Trophoblast cell (in vitro differentiated cells and primary cell): ENCODE results near the gene SLC6A12.

Experiments used
- DNase-seq, 2 donors: peaks; one replicate each; pipeline ENCODE4 v3.0.0-alpha.2; 2016
- H2AFZ ChIP-seq: 2 replicates; pipeline ENCODE4 v1.6.1; 2013; ENCODE audit warnings: low read length, moderate library complexity, mild to moderate bottlenecking; ENCODE audit not compliant: insufficient read depth, poor library complexity
- H2AK5ac ChIP-seq: 2 replicates; pipeline ENCODE4 v1.6.1; 2013; ENCODE audit warnings: mild to moderate bottlenecking, low read length
- H2BK120ac ChIP-seq: 2 replicates; pipeline ENCODE4 v1.6.1; 2013; ENCODE audit warnings: low read length, mild to moderate bottlenecking, moderate library complexity; ENCODE audit not compliant: insufficient read depth, poor library complexity
- H2BK12ac ChIP-seq: 2 replicates; pipeline ENCODE4 v1.6.1; 2013; ENCODE audit warnings: mild to moderate bottlenecking, low read length, moderate library complexity
- H2BK5ac ChIP-seq: 2 replicates; pipeline ENCODE4 v1.6.1; 2013; ENCODE audit warnings: low read length, low read depth, moderate library complexity, mild to moderate bottlenecking; ENCODE audit not compliant: poor library complexity
- H3K14ac ChIP-seq: 2 replicates; pipeline ENCODE4 v1.6.1; 2013; ENCODE audit warnings: mild to moderate bottlenecking, low read length
- H3K18ac ChIP-seq: 2 replicates; pipeline ENCODE4 v1.6.1; 2013; ENCODE audit warnings: mild to moderate bottlenecking, low read length
- H3K23ac ChIP-seq: 2 replicates; pipeline ENCODE4 v1.6.1; 2013; ENCODE audit warnings: low read length
- H3K27ac ChIP-seq: 2 replicates; pipeline ENCODE4 v1.5.1; 2013; ENCODE audit warnings: low read depth, mild to moderate bottlenecking, inconsistent platforms, low read length, moderate library complexity
- H3K27me3 ChIP-seq: 2 replicates; pipeline ENCODE4 v1.6.1; 2013; ENCODE audit warnings: inconsistent platforms, mild to moderate bottlenecking, low read length, moderate library complexity; ENCODE audit not compliant: insufficient read depth
- H3K36me3 ChIP-seq, 2 experiments: 1 replicate in 1 of 2; 2 replicates in 1 of 2; pipeline ENCODE4 v1.6.1; 2013; ENCODE audit warnings: low read length in 2 of 2, mild to moderate bottlenecking in 2 of 2, moderate library complexity in 1 of 2; ENCODE audit not compliant: insufficient read depth in 2 of 2, control insufficient read depth in 1 of 2
- H3K4ac ChIP-seq: 2 replicates; pipeline ENCODE4 v1.6.1; 2013; ENCODE audit warnings: low read depth, mild to moderate bottlenecking, low read length, moderate library complexity
- H3K4me1 ChIP-seq, 2 experiments: 1 replicate in 1 of 2; 2 replicates in 1 of 2; pipeline ENCODE4 v1.6.1; 2013; ENCODE audit warnings: low read length in 2 of 2, mild to moderate bottlenecking in 2 of 2, moderate library complexity in 1 of 2; ENCODE audit not compliant: insufficient read depth in 2 of 2, control insufficient read depth in 1 of 2
- H3K4me2 ChIP-seq: 2 replicates; pipeline ENCODE4 v1.6.1; 2013; ENCODE audit warnings: inconsistent platforms, mild to moderate bottlenecking, low read length, moderate library complexity
- H3K4me3 ChIP-seq: 2 replicates; pipeline ENCODE4 v1.5.1; 2013; ENCODE audit warnings: mild to moderate bottlenecking, low read depth, low read length, inconsistent platforms
- H3K79me1 ChIP-seq: one replicate; pipeline ENCODE4 v1.6.1; 2013; ENCODE audit warnings: low read length
- H3K79me2 ChIP-seq: 2 replicates; pipeline ENCODE4 v1.6.1; 2013; ENCODE audit warnings: low read length, mild to moderate bottlenecking; ENCODE audit not compliant: control insufficient read depth, insufficient read depth, poor library complexity
- H3K9ac ChIP-seq: 2 replicates; pipeline ENCODE4 v1.6.1; 2013; ENCODE audit warnings: mild to moderate bottlenecking, low read length
- H3K9me3 ChIP-seq: 2 replicates; pipeline ENCODE4 v1.6.1; 2013; ENCODE audit warnings: low read depth, mild to moderate bottlenecking, control low read depth, inconsistent platforms, low read length; ENCODE audit not compliant: insufficient read depth
- H4K12ac ChIP-seq: 2 replicates; pipeline ENCODE4 v1.6.1; 2013; ENCODE audit warnings: low read depth, mild to moderate bottlenecking, low read length, moderate library complexity
- H4K8ac ChIP-seq: 2 replicates; pipeline ENCODE4 v1.6.1; 2013; ENCODE audit warnings: low read depth, mild to moderate bottlenecking, low read length, moderate library complexity
- H4K91ac ChIP-seq: one replicate; pipeline ENCODE4 v1.6.1; 2013; ENCODE audit warnings: low read depth, mild to moderate bottlenecking, low read length, moderate library complexity
- WGBS: extraction: QIAGEN DNeasy Blood & Tissue Kit; methylation state at CpG from one replicate; pipeline ENCODE4 v1.1.7; 2013; ENCODE audit warnings: missing lambda C conversion rate; ENCODE audit not compliant: insufficient read length, insufficient coverage; ENCODE audit errors: extremely low coverage; 5-methylcytosine and 5-hydroxymethylcytosine counted together

Gene SLC6A12

DNA sequence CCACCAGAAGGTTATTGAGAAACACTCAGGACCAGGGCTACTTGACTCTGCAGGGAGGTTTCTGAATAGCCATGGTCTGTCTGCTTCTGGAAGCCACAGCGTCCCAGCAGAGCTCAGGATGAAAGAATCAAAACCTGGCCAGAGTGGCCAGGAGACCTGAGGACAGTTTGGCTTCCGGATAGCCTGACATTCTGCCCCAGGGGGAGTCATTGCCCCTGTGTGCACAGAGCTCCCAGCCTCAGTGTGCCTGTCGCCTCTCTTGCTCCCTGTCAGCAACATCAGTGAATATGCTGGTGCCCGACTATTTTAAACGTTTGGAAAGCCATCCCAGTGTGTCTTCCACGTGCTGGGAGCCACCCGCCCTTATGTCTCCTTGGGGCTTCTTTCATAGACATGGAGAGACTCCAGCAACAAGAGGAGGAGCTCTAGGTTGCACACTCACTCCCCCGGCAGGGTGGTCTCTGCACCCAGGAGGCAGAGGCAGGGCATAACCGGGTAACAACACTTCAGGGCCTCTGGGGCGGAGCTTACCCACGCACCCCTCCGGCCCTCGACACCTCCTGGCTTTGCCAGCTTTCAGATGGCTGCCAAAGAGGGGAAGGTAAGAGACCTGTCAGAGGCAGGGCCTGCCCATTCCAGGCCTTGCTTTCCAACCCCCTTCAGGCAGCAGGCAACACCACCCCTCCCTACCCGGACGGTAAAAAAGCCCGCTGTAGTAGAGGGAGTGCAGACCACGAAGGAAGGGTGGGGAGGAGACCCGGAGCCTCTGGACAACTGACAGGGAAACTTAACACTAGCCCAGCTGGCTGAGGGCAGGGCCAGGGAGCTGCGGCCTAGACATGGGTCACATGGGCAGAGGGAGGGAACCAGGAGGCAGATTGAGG lies 19.0 kb upstream of the SLC6A12 start:
- H2BK12ac ChIP-seq = no peak overlapping the region
- H3K9ac ChIP-seq = no peak overlapping the region
- H3K27ac ChIP-seq = no peak overlapping the region
- H2BK5ac ChIP-seq = no peak overlapping the region
- no peak overlapping the region for H3K23ac ChIP-seq
- no peak overlapping the region for H3K4me2 ChIP-seq
- H3K79me1 ChIP-seq = no peaks in the 10 kb centered on the region
- no peak overlapping the region for H2BK120ac ChIP-seq
- H3K14ac ChIP-seq = no peak overlapping the region
- WGBS = no CpG with 5 or more reads among the region's 19 CpGs
- H4K91ac ChIP-seq = no peak overlapping the region
- H3K4me3 ChIP-seq = no peak overlapping the region
- no peak overlapping the region for H2AK5ac ChIP-seq
- H3K36me3 ChIP-seq = no peaks in the 10 kb centered on the region
- H4K8ac ChIP-seq = no peak overlapping the region
- no peak overlapping the region for H3K4ac ChIP-seq
- H3K79me2 ChIP-seq = no peaks in the 10 kb centered on the region
- no peak overlapping the region for H4K12ac ChIP-seq
- no peaks in the 10 kb centered on the region for H3K4me1 ChIP-seq
- H3K9me3 ChIP-seq = peaks cover 18% of the 10 kb centered on the region
- H3K27me3 ChIP-seq = no peaks in the 10 kb centered on the region
- H3K18ac ChIP-seq = no peak overlapping the region
- DNase-seq = no peak
- no peak overlapping the region for H2AFZ ChIP-seq

DNA sequence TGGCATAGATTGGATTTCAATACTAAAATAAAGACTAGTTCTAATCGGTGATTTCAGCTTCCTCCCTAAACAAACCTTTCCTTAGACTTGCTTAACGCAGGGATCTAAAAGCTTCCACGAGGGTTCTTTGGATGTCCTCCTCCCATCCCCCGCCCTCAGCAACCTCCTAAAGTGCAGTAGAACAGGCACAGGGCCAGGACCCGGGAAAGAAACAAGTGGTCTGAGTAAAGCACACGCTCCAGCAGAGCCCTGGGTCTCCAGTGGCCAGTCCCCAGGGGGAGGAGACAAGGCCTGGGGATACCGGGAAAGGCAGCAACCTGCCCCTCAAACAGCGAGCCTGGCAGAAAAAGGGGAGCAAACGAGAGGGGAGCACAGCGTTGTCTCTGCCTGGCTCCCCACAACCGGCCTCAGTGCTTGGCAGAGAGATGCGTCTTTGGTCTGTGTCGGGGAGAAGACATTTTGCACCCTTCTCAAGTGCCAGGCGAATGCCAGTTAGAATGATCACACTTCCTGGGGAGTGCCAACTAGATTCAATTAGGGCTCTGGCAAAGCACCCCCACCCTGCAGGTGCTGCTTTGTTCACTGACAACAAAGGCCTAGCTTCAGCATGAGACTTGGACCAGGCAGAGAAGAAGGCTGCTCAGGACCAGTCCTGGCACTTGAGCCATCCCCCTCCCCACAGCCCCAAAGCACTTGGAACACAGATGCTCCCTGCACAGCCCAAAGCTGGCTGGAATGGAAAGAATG lies 17.1 kb upstream of the SLC6A12 start:
- Histone ChIP-seq H4K12ac (no peak overlapping the region), H3K9ac (no peak overlapping the region), H3K18ac (no peak overlapping the region), H3K4me1 (no peaks in the 10 kb centered on the region), H3K36me3 (no peaks in the 10 kb centered on the region), H3K27ac (no peak overlapping the region), H3K79me2 (no peaks in the 10 kb centered on the region), H3K4me3 (no peak overlapping the region), H3K4ac (no peak overlapping the region), H3K14ac (no peak overlapping the region), H3K4me2 (no peak overlapping the region), H2AK5ac (no peak overlapping the region), H2BK120ac (no peak overlapping the region), H2AFZ (no peak overlapping the region), H2BK12ac (no peak overlapping the region), H4K91ac (no peak overlapping the region), H3K23ac (no peak overlapping the region), H3K9me3 (peaks cover 4% of the 10 kb centered on the region), H3K27me3 (no peaks in the 10 kb centered on the region), H2BK5ac (no peak overlapping the region), H4K8ac (no peak overlapping the region), H3K79me1 (no peaks in the 10 kb centered on the region)
- no peak for DNase-seq
- no CpG with 5 or more reads among the region's 14 CpGs for WGBS

DNA sequence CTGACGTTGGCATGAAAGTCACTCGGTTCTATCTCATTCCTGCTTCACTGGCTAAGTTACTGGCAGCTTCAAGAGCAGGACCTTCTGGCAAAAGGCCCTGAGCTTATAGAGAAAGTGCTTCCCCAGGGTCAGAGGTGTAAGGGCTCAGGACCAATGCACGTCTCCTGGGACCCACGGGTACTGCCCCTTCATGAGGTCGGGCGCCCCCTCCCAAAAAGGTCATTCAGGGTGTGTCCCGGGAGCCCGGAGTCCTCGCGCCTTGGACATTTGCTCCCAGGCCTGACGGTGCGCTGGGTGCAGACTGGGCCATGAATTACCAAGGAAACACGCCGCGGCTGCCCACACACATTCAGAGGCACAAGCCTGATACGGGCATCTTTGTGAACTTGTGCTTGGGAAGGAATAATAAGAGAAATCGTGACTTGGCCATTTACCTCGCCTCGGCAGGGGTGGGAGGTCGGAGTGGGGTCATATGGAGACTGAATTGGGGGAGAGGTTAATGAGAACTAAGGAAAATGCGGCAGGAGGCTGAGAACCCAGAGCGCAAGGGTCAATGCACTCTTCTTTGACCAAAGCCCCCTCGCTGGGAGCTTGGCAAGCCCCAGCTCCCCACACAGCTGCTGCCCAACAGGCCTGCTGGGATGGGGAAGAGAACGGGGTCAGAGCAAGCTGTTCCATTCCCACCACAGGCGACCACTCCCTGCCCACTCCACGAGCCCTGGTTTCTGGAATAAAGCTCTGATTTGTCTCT lies 15.7 kb upstream of the SLC6A12 start:
- Histone ChIP-seq H3K9ac (no peak overlapping the region), H3K23ac (no peak overlapping the region), H2BK120ac (no peak overlapping the region), H3K4me3 (no peak overlapping the region), H3K14ac (no peak overlapping the region), H3K79me1 (no peaks in the 10 kb centered on the region), H4K12ac (no peak overlapping the region), H3K27ac (no peak overlapping the region), H2BK12ac (no peak overlapping the region), H2BK5ac (no peak overlapping the region), H4K8ac (no peak overlapping the region), H3K18ac (no peak overlapping the region), H3K79me2 (no peaks in the 10 kb centered on the region), H3K36me3 (no peaks in the 10 kb centered on the region), H4K91ac (no peak overlapping the region), H3K27me3 (no peaks in the 10 kb centered on the region), H3K9me3 (no peaks in the 10 kb centered on the region), H3K4ac (no peak overlapping the region), H3K4me1 (no peaks in the 10 kb centered on the region), H2AK5ac (no peak overlapping the region), H3K4me2 (no peak overlapping the region), H2AFZ (no peak overlapping the region)
- WGBS = no CpG with 5 or more reads among the region's 26 CpGs
- no peak for DNase-seq

DNA sequence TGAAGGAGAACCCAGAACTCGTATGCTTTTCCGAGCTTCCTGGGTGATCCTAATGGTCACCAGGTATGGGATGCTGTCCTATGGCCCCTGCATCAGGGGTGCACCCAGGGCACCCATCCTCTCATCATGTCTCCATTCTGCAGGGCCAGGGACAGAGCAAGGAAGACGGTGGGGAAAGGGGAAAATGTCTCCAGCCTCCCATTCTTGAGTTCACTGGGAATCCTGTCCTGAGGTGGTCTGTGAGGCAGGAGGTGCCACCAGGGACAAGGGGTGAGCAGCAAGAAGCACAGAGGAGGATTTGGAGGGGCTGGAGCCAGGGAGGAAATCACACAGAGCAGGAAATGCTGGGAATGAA lies 14.9 kb upstream of the SLC6A12 start:
- DNase-seq = no peak
- H4K91ac ChIP-seq = no peak overlapping the region
- no peak overlapping the region for H3K23ac ChIP-seq
- no CpG with 5 or more reads among the region's 3 CpGs for WGBS
- no peak overlapping the region for H3K9ac ChIP-seq
- no peaks in the 10 kb centered on the region for H3K79me1 ChIP-seq
- H3K4me2 ChIP-seq = no peak overlapping the region
- no peak overlapping the region for H3K14ac ChIP-seq
- no peak overlapping the region for H2BK12ac ChIP-seq
- H3K4me3 ChIP-seq = no peak overlapping the region
- H3K27me3 ChIP-seq = no peaks in the 10 kb centered on the region
- H3K18ac ChIP-seq = no peak overlapping the region
- H2BK5ac ChIP-seq = no peak overlapping the region
- H4K12ac ChIP-seq = no peak overlapping the region
- H3K36me3 ChIP-seq = no peaks in the 10 kb centered on the region
- H3K4ac ChIP-seq = no peak overlapping the region
- H3K79me2 ChIP-seq = no peaks in the 10 kb centered on the region
- no peak overlapping the region for H2AFZ ChIP-seq
- no peak overlapping the region for H3K27ac ChIP-seq
- H4K8ac ChIP-seq = no peak overlapping the region
- no peaks in the 10 kb centered on the region for H3K4me1 ChIP-seq
- no peak overlapping the region for H2BK120ac ChIP-seq
- H2AK5ac ChIP-seq = no peak overlapping the region
- H3K9me3 ChIP-seq = no peaks in the 10 kb centered on the region
